Astrocyte of the spinal cord (primary cell): ENCODE measurements around the gene SLC7A8.

Source experiments
- DNase-seq: peaks from one replicate; pipeline ENCODE4 v3.0.0; 2011; ENCODE audit warnings: low read depth, low spot score
- H3K4me3 ChIP-seq: 2 replicates; pipeline ENCODE4 v1.5.1; 2011; ENCODE audit warnings: low read depth, mild to moderate bottlenecking, low read length, moderate library complexity
- in situ Hi-C: cut with HindIII; loops from 2 replicates; pipeline ENCODE4 v1.10.0; 2017; ENCODE audit warnings: low sequenced_read_pairs
- TF ChIP-seq, protein P1 (sequence below): IDR thresholded peaks from 2 replicates; pipeline ENCODE4 v1.5.1; 2012; ENCODE audit warnings: low read depth, mild to moderate bottlenecking, low read length, inconsistent platforms

SLC7A8 gene

DNA sequence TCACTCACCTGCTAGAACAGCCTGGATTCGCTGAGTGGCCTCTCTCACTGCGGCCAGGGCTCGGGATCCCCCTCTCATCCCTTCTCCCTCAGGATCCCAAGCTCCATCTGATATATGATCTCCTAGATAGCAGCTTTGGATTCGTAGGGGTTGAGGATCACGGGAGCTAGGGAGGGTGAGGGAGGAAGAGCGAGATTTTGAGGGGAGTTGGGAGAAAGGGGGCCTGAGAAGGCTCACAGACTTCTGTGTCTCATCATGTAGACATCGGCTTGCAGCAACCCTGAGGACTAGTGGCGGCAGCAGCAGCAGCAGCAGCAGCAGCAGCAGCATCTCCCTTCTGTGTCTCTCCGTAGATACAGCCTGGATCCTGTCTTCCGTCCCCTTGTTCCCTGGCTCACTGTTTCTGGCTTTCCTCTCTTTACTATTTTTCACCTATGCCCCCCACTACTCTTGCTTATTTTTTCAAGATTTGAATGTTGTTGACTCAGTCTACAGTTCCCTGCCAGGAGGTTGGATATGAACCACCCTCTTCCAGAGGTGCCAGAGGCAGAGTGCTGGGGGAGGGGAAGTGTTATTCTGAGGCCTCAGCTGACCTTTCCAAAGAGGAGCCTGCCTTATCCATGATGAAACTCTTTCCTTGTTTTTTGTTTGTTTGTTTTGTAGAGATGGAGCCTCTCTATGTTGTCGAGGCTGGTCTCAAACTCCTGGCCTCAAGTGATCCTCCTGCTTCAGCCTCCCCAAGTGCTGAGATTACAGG, 78.7 kb downstream of the SLC7A8 start, which contains the start of gene CIROP:
CIROP (minus strand) TSS at position 399 of the 757 bp plus-strand sequence; CDS start at position 330, 69 bp downstream.
- DNase-seq: no peak
- no peak within 1 kb of the TSS for H3K4me3 ChIP-seq
- TF ChIP-seq, protein P1, sequence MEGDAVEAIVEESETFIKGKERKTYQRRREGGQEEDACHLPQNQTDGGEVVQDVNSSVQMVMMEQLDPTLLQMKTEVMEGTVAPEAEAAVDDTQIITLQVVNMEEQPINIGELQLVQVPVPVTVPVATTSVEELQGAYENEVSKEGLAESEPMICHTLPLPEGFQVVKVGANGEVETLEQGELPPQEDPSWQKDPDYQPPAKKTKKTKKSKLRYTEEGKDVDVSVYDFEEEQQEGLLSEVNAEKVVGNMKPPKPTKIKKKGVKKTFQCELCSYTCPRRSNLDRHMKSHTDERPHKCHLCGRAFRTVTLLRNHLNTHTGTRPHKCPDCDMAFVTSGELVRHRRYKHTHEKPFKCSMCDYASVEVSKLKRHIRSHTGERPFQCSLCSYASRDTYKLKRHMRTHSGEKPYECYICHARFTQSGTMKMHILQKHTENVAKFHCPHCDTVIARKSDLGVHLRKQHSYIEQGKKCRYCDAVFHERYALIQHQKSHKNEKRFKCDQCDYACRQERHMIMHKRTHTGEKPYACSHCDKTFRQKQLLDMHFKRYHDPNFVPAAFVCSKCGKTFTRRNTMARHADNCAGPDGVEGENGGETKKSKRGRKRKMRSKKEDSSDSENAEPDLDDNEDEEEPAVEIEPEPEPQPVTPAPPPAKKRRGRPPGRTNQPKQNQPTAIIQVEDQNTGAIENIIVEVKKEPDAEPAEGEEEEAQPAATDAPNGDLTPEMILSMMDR: no peak
- in situ Hi-C loops: no loop called here

DNA sequence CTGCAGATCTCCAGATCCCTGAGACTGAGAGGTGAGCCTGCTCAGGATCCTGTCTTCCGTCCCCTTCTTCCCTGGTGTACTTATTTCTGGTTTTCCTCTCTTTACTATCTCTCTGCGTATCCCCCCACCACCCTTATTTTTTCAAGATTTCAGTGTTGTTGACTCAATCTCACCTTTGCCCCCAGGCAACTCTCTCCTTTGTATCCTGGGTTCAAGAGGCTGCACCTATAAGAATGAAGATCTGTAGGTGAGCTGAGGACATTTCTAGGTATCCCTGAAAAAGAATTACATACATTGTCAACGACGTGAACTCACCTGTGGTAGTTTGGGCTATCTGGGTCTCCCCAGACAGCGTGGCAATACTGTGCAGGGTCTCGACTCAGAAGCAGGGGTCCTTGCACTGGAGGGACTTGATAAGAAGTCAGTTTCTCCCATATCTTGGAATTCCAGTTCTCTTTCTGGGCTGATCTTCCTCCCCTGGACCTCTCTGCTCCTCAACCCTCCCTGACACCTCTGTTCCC, 79.3 kb downstream of the SLC7A8 start:
- in situ Hi-C loops: no loop called here
- no peak overlapping the region for H3K4me3 ChIP-seq
- DNase-seq: no peak
- TF ChIP-seq, protein P1: no peak

DNA sequence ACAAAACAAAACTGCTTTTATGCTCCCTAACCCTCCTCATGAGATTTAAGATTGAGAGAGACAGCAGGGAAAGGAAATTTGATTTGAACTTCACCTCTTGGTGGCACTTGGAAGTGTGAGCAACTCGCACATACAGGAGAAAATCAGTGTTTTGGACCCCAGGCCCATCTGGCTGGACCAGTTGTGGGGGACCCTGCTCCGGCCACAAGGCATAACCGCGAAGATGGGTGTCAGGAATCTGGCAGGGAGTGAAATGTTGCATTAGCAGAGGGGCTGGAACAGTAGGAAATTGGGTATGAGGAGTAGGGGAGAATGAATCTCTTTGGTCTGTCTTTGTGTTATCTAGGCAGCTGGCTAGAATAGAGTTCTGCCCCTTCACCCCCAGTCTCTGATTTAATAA, 79.9 kb downstream of the SLC7A8 start:
- no peak overlapping the region for H3K4me3 ChIP-seq
- in situ Hi-C loops: no loop called here
- no peak for DNase-seq
- TF ChIP-seq, protein P1: no peak

DNA sequence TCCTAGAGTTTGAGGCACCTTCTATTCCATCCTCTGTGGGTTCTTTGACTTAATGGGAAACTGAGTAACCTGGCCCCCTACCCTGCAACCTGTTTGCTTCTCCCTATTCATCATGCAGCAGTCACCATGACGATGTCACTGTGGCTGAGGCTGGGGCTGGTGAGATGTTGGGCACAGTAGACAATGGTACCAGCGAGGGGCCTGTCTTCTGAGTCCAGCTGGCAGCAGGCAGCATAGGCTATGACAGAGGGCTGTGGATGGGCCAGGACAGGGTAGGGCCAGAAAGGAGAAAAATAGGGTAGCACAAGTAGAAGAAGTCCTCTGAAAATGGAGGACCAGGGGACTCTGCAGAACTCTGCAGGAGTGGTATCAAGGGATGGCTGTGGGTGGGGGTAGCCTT, 80.7 kb downstream of the SLC7A8 start:
- no peak overlapping the region for H3K4me3 ChIP-seq
- DNase-seq: no peak
- in situ Hi-C loops: no loop called here
- TF ChIP-seq, protein P1: no peak

DNA sequence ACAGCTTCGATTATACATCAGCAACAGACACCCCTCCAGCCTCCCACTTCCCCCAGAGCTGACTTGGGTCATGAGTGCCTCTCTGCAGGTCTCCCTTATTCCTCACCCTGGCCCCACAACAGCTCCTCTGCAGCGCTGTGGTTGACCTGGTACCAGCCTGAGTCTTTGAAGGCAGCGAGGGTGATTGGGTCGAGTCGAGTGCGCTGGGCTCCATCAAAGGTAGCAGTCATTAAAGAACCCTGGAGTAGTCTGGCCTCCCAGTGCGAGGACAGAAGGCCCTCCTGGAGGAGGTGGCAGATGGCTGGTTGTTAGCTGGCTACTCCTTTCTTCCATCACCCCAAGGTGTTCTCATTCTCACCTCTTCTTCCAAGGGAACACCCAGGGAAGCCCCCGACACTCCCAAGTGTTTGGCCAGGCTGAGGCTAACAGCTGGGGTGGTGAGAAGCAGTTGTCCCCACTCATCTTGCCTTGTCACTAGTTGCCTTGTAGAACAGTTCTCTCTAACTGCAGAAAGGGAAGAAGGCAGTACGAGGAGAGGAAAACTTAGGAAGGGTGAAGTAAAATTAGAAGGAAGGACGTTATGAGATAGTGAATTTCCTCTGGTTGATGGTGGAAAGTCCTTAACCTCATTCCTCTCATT, 81.4 kb downstream of the SLC7A8 start:
- in situ Hi-C loops: no loop called here
- H3K4me3 ChIP-seq: no peak overlapping the region
- DNase-seq: no peak

DNA sequence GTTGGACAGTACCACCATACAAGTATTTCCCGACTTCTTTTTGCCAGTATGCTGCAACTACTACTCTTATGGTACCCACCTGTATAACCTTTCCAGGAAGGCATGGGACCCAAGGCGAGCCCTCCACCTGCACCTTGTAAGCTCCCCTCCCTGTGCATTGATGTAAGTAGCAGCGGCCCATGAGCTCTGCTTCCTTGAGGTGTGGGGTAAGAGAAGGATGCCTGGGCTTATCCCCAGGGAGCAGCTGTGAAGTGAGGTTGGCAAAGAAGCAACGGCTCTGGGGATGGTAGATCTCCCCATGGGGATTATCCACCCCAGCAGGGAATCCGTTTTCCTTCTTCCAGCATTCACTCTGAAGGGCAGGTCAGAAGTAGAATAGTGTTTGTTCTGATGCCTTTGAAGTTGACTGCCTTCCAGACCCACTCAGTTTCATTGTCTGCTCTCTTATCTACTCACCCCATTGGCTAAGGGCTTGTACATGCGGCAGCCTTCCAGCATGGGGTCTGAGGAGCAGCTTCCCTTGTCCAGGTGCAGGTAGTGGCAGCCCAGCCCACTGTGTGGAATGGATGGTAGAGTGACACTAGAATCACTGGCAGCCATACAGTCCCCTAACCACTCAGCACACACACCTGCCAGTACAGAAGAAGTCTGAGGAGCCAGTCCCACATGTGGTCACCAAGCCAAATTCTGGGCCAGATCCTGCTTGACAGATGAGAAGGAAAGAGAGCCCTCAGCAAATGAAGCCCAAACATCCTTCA, 82.1 kb downstream of the SLC7A8 start:
- in situ Hi-C loops: no loop called here
- TF ChIP-seq, protein P1: no peak
- no peak for DNase-seq
- H3K4me3 ChIP-seq: no peak overlapping the region

More for the DNA sequence above, 81.4 kb downstream of the SLC7A8 start:
- TF ChIP-seq, protein P1: no peak
